NT2/D1 (cell line): ENCODE data around the gene MTFR1L.

ENCODE experiments used
- DNase-seq: peaks from one replicate; pipeline ENCODE4 v3.0.0-alpha.2; 2011; ENCODE audit warnings: low read depth, low spot score
- H3K27me3 ChIP-seq: 2 replicates; pipeline ENCODE4 v1.6.0; 2011; ENCODE audit warnings: mild to moderate bottlenecking; ENCODE audit not compliant: insufficient read length, insufficient read depth
- H3K36me3 ChIP-seq: 2 replicates; pipeline ENCODE4 v1.6.1; 2011; ENCODE audit warnings: mild to moderate bottlenecking, low read length, mixed read lengths; ENCODE audit not compliant: insufficient read depth, insufficient read length
- H3K4me1 ChIP-seq: 2 replicates; pipeline ENCODE4 v1.5.1; 2011; ENCODE audit not compliant: insufficient read depth, insufficient read length
- H3K4me3 ChIP-seq: 2 replicates; pipeline ENCODE4 v1.5.1; 2011; ENCODE audit warnings: low read depth; ENCODE audit not compliant: insufficient read length
- H3K9ac ChIP-seq: 2 replicates; pipeline ENCODE4 v1.6.0; 2011; ENCODE audit warnings: low read depth; ENCODE audit not compliant: insufficient read length
- H3K9me3 ChIP-seq: 2 replicates; pipeline ENCODE4 v1.5.1; 2011; ENCODE audit warnings: mild to moderate bottlenecking, low read length; ENCODE audit not compliant: insufficient read depth
- SUZ12 ChIP-seq: IDR thresholded peaks from 2 replicates; pipeline ENCODE4 v1.6.1; 2011; ENCODE audit not compliant: insufficient read length, insufficient read depth; ENCODE audit errors: extremely low read depth
- YY1 ChIP-seq: IDR thresholded peaks from 2 replicates; pipeline ENCODE4 v1.6.1; 2011; ENCODE audit not compliant: insufficient read length, insufficient read depth
- ZNF274 ChIP-seq: IDR thresholded peaks from 2 replicates; pipeline ENCODE4 v1.6.1; 2011; ENCODE audit warnings: mild to moderate bottlenecking, low read depth, low read length

MTFR1L gene

GRCh38 chr1:25810341-25811299 is 9.1 kb upstream of the MTFR1L start:
- DNase-seq = peak; percentile 66
- peaks cover 96% of the 10 kb centered on the region for H3K36me3 ChIP-seq

GRCh38 chr1:25811384-25812082 is 8.2 kb upstream of the MTFR1L start:
- Histone ChIP-seq H3K9ac (peak overlapping the region; percentile 62), H3K27me3 (no peaks in the 10 kb centered on the region), H3K4me1 (peaks cover 16% of the 10 kb centered on the region), H3K9me3 (no peaks in the 10 kb centered on the region), H3K36me3 (peaks cover 96% of the 10 kb centered on the region), H3K4me3 (no peak overlapping the region)
- no peak for DNase-seq
- no peak for TF ChIP-seq ZNF274
- TF ChIP-seq SUZ12 = no peak
- TF ChIP-seq YY1 = no peak

More at GRCh38 chr1:25810341-25811299, 9.1 kb upstream of the MTFR1L start:
- H3K27me3 ChIP-seq = no peaks in the 10 kb centered on the region
- peaks cover 12% of the 10 kb centered on the region for H3K4me1 ChIP-seq
- no peak overlapping the region for H3K4me3 ChIP-seq
- H3K9me3 ChIP-seq = no peaks in the 10 kb centered on the region
- TF ChIP-seq SUZ12 = no peak
- TF ChIP-seq ZNF274 = no peak
- no peak for TF ChIP-seq YY1
- peak overlapping the region; percentile 62 for H3K9ac ChIP-seq

- TF ChIP-seq YY1 (no peak), SUZ12 (no peak), ZNF274 (no peak)
- Histone ChIP-seq H3K9me3 (no peaks in the 10 kb centered on the region), H3K27me3 (no peaks in the 10 kb centered on the region), H3K9ac (no peak overlapping the region), H3K4me1 (peaks cover 22% of the 10 kb centered on the region), H3K36me3 (peaks cover 84% of the 10 kb centered on the region), H3K4me3 (no peak overlapping the region)
- no peak for DNase-seq
These were observed 6.6 kb upstream of the MTFR1L start for GRCh38 chr1:25813071-25813733.

GRCh38 chr1:25813734-25814471 is 5.9 kb upstream of the MTFR1L start:
- H3K36me3 ChIP-seq = peaks cover 80% of the 10 kb centered on the region
- no peak overlapping the region for H3K9ac ChIP-seq
- no peak for DNase-seq
- no peak for TF ChIP-seq YY1
- TF ChIP-seq SUZ12 = no peak
- TF ChIP-seq ZNF274 = no peak
- peaks cover 26% of the 10 kb centered on the region for H3K4me1 ChIP-seq
- H3K4me3 ChIP-seq = no peak overlapping the region
- no peaks in the 10 kb centered on the region for H3K27me3 ChIP-seq
- no peaks in the 10 kb centered on the region for H3K9me3 ChIP-seq

- Histone ChIP-seq H3K9me3 (no peaks in the 10 kb centered on the region), H3K9ac (no peak overlapping the region), H3K4me3 (no peak overlapping the region), H3K27me3 (no peaks in the 10 kb centered on the region), H3K4me1 (peaks cover 26% of the 10 kb centered on the region), H3K36me3 (peaks cover 73% of the 10 kb centered on the region)
- DNase-seq = no peak
- no peak for TF ChIP-seq YY1
- no peak for TF ChIP-seq ZNF274
- no peak for TF ChIP-seq SUZ12
These were observed 5.1 kb upstream of the MTFR1L start for GRCh38 chr1:25814549-25815087.
